Amygdala (tissue), 56 donors: ENCODE data around the gene MOXD1.

Experiments
- DNase-seq, 56 donors: peaks; one replicate each; lab custom pipeline; 2025; lab: John Stamatoyannopoulos, UW

MOXD1 gene

GRCh38 chr6:132247381-132248159 lies 153.7 kb downstream of the MOXD1 start:
- DNase-seq: no peak

GRCh38 chr6:132246632-132247270 lies 154.5 kb downstream of the MOXD1 start:
- no peak for DNase-seq

- DNase-seq: no peak
Observed at GRCh38 chr6:132246120-132246617, 155.1 kb downstream of the MOXD1 start.
